OCI-M2 (cell line): ENCODE data around the gene LRRC58.
"Not testable (repeated sequence)": the region's sequence is repeated elsewhere in the genome, so short reads cannot be mapped to it uniquely, and the experiment has no call there.

ENCODE experiments used
- DNase-seq: peaks from one replicate; lab custom pipeline; 2025; ENCODE audit not compliant: unreplicated experiment; lab: John Stamatoyannopoulos, UW

The LRRC58 gene

GRCh38 chr3:120341658-120342346 lies 7.4 kb downstream of the LRRC58 start:
- no peak for DNase-seq

DNA sequence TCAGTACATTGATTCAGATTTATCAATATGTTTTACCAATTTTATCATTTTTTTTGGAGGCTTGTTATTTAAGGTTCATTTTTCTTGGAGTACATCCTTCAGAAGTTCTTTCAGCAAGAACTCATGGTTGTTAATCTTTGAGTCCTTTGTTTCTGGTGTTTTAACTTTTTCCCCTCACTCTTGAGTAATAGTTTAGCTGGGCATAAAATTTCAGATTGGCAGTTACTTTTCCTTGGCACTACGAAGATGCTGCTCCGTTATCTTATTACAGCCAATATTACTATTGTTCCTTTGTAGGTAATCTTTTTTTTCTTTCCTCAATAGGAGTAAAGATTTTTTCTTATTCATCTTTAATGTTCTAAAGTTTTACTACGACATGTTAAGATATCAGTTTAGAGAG lies 9.8 kb downstream of the LRRC58 start:
- DNase-seq, result no peak

- no peak for DNase-seq
Measured at GRCh38 chr3:120338517-120338916, 10.6 kb downstream of the LRRC58 start.

DNA sequence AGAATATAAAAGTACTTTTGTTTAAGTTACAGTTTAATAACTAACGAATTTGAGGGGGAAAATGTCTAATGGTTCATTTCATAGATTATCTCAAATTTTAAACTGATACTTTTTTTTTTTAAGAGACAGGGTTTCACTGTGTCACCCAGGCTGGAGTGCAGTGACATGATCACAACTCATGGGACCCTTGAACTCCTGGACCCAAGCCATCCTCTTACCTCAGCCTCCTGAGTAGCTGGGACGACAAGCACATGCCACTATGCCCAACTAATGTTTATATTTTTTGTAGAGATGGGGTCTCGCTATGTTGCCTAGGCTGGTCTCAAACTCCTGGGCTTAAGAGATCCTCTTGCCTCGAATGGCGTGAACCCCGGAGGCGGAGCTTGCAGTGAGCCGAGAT lies 16.5 kb downstream of the LRRC58 start:
- no peak for DNase-seq

DNA sequence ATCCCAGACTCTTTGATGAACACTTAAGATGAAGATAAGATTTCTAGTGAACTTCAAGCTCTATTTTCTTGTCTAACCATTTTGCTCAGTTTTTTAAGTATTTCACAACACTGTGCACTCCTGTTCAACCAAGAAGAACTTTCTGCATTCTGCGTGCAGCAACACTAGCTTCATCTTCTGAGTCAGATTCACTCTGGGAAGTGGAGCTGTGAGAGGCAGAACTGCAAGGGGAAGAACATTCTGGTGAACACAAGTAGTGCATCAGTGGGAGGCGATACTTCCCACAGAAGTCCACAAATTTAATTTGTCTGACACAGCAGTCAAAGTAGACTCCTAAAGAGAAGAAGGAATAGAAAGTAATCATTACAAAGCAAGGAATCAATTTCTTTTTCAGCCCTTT lies 18.1 kb downstream of the LRRC58 start:
- no peak for DNase-seq

GRCh38 chr3:120326784-120327183 lies 22.4 kb downstream of the LRRC58 start:
- DNase-seq, result no peak

DNA sequence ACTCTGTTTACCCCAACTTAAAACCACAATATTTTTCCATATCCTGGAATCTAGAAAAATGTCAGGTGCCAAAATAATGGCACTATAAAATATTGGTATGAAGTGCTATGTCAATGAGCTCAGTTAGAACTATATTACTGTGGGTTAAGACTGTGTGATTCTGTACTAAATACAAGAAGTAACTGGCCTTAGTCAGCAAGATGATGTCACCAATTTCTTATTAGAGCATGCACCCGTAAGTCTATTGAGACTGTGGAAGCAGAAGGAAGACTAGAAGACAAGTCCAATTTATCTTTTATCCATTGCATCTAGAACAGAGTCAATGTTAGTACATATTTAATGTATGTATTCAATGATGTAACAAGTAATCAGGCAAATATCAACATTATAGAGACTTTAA lies 25.0 kb downstream of the LRRC58 start:
- DNase-seq, result no peak

DNA sequence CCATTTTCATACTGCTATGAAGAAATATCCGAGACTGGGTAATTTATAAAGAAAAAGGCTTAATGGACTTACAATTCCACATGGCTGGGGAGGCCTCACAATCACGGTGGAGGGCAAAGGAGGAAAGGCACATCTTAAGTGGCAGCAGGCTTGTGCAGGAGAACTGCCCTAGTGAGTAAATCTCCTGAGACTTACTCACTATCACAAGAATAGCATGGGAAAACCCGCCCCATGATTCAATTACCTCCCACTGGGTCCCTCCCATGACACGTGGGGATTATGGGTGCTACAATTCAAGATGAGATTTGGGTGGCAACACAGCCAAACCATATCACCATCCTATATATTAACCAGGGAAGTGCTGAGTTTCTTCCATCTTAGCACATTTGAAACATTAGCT lies 25.4 kb downstream of the LRRC58 start:
- DNase-seq, result not testable (repeated sequence)

- no peak for DNase-seq
Measured at GRCh38 chr3:120311863-120312794, 37.0 kb downstream of the LRRC58 start.

- no peak for DNase-seq
Measured at GRCh38 chr3:120306519-120307455, 42.4 kb downstream of the LRRC58 start.

DNA sequence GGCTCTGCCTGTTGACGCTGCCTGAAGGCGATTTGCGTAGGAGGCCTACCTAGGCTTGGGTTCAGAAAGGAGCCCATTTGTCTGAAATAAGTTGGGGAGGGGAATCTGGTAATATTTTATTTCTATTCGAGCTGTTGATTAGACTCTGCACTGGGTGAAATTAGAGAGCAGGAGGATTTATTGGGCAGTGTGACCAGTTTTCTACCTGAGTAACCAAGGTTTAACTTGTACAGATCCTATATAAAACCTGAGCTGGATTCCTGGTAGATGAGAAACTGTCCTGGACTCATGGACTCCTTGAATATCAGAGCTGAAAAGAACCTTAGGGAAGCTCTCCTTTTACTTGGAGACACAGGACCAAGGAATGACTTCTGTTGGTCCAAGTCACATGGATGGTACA lies 44.5 kb downstream of the LRRC58 start:
- no peak for DNase-seq

DNA sequence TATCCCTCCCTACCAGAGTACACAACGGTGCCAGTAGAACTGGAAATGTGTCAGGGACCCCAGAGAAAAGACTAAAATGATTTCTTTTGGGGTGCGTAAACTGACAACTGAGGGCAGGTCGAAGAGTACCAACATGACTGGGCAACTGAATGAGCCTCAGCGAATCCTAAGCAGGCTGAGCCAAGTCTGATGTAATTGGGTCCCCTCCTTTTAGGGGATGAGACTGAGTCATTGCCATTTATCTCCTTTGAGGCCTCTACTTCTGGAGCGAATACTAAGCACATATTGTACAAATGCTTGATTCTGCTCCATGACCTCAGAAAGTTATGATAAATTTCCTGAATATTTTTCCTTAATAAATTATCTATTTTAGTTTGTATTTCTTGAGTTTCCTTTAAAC lies 46.8 kb downstream of the LRRC58 start:
- DNase-seq, result no peak

DNA sequence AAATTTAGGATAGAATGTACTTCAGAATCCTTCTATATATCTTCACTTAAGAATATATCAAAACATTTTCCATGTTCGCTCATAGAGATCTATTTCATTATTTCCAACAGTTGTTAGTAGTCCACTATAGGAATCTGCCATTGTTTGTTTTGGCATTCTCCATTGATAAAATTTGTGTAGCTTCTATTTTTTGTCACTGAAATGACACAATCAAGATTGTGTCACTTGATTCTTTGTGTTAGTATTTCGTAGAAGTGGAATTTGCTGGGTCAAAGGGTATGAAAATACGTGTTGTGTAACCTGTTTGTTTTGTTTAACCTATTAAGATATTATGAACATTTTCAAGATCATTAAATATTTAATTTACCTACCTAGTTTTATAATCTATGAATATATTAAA lies 48.2 kb downstream of the LRRC58 start:
- no peak for DNase-seq

DNA sequence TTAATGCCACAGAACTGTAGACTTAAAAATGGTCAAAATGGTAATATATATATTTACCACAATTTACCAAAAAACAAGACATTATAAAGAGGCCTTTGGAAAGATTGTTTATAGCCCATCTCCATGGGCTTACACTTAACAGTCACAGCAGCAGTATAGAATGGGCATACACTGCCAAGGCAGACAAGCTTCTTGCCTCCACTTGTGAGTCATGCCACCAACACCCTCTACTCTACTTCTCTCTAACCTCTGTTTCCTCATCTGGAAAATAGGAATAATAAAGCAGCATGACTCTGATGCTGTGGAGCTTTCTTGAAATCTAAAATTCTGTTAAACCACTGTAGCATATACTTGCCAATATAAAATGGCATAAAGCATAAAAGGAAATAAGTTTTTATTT lies 49.8 kb downstream of the LRRC58 start:
- no peak for DNase-seq

GRCh38 chr3:120298996-120299395 lies 50.2 kb downstream of the LRRC58 start:
- no peak for DNase-seq

DNA sequence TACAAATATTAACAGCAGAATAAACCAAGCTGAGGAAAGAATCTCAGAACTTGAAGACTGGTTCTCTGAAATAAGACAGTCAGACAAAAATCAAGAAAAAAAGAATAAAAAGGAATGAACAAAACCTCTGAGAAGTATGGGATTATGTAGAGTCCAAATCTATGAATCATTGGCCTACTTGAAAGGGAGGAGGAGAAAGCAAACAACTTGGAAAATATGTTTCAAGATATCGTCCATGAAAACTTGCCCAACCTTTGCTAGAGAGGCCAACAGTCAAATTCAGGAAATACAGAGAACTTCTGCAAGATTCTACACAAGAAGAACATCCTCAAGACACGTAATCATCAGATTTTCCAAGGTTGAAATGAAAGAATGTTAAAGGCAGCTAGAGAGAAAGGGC lies 57.6 kb downstream of the LRRC58 start:
- not testable (repeated sequence) for DNase-seq

DNA sequence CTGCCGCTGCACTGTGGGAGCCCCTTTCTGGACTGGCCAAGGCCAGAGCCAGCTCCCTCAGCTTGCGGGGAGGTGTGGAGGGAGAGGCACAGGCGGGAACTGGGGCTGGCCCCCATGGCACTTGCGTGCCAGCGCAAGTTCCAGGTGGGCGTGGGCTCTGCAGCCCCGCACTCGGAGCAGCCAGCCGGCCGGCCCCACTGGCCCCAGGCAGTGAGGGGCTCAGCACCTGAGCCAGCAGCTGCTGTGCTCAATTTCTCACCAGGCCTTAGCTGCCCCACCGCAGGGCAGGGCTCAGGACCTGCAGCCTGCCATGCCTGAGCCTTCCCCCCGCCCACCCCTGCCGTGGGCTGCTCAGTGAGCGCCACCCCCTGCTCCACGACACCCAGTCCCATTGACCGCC lies 59.5 kb downstream of the LRRC58 start:
- DNase-seq, result no peak

GRCh38 chr3:120286465-120286864 lies 62.7 kb downstream of the LRRC58 start:
- DNase-seq, result no peak

GRCh38 chr3:120285508-120285841 lies 63.7 kb downstream of the LRRC58 start:
- no peak for DNase-seq

- no peak for DNase-seq
Measured at GRCh38 chr3:120284747-120285507, 64.2 kb downstream of the LRRC58 start, which contains the start of gene GPR156. Gene GPR156, minus strand, starts transcription at chr3:120285222. Its CDS starts 41,124 bp downstream, at chr3:120244098.

DNA sequence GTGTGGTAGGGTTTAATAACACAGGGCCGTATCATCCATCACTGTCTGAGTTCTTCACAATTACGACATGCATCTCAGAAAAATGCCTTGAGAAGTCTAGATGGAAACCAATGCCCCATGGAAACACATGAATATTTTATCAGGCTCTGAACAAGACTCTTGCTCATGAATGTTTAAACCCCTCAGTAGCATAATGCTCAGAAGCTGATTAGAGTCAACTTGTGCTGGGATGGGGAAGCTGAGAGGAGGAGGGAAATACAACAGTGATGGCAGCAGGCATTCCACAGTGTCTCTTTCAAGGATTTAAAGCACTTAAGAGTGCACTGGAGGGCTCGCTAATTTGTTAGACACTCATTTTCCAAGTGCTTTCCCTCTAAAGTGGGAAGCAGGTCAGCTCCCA lies 67.9 kb downstream of the LRRC58 start:
- DNase-seq, result no peak
